HFF-Myc (cell line): ENCODE results near the gene NEK11.
"Not testable (repeated sequence)": the region's sequence is repeated elsewhere in the genome, so short reads cannot be mapped to it uniquely, and the experiment has no call there.

Experiments
- DNase-seq: peaks from one replicate; pipeline ENCODE4 v3.0.0-alpha.2; 2011; ENCODE audit warnings: low read depth; ENCODE audit errors: extremely low read depth
- H3K4me3 ChIP-seq: replicated peaks from 2 replicates; pipeline ENCODE4 v1.5.1; 2011; ENCODE audit warnings: low read depth, mild to moderate bottlenecking, control low read depth, low read length
- CTCF ChIP-seq: IDR thresholded peaks from 2 replicates; pipeline ENCODE4 v1.5.1; 2012; ENCODE audit warnings: mild to moderate bottlenecking, low read depth, low read length, control low read depth; ENCODE audit errors: missing control alignments

NEK11 gene

DNA sequence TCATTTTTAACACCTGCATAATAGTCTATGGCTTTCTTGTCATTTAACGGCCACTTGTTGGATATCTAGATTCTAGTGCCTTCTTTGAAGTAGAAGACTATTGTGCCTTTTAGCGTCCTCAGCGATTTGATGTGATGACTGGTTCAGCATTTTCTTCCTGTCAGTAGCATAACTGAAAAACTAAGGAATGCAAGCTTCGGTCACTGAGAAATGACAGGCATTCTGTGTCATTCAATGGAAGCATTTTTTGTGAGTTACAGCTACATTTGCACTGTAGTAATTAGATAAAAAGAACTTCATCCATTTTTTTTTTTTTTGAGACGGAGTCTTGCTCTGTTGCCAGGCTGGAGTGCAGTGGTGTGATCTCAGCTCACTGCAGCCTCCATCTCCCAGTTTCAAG is 10.3 kb downstream of the NEK11 start:
- no peak overlapping the region for H3K4me3 ChIP-seq
- no peak for TF ChIP-seq CTCF
- no peak for DNase-seq

DNA sequence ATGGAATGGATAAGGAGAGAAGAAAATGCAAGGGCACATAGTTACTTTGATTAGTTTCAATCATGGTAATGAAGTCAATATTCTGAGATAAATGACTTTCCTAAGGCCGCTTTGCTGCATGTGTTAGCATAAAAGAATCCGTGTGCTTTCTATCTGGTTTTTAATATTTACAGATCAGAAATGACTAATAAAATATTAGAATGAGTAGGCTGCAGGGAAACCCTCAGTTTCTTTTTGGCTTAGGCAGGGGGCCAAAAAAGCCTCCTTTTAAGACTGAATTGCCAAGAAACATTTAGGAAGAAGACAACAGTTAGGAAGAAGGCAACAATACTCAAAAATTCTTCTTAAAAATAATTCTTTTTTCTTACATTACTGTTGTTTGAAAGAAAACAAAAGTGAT is 11.6 kb downstream of the NEK11 start:
- no peak for DNase-seq
- TF ChIP-seq CTCF = no peak
- H3K4me3 ChIP-seq = no peak overlapping the region

DNA sequence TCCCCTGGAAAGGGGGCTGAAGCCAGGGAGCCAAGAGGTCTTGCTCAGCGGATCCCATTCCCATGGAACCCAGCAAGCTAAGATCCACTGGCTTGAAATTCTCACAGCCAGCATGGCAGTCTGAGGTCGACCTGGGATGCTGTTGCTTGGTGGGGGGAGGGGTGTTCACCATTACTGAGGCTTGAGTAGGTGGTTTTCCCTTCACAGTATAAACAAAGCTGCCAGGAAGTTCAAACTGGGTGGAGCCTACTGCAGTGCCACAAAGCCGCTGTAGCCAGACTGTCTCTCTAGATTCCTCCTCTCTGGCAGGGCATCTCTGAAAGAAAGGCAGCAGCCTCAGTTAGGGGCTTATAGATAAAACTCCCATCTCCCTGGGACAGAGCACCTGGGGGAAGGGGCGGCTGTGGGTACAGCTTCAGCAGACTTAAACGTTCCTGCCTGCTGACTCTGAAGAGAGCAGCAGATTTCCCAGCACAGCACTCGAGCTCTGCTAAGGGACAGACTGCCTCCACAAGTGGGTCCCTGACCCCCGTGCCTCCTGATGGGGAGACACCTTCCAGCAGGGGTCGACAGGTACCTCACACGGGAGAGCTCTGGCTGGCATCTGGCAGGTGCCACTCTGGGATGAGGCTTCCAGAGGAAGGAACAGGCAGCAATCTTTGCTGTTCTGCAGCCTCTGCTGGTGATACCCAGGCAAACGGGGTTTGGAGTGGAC is 15.8 kb downstream of the NEK11 start:
- H3K4me3 ChIP-seq, DNase-seq: not testable (repeated sequence)

DNA sequence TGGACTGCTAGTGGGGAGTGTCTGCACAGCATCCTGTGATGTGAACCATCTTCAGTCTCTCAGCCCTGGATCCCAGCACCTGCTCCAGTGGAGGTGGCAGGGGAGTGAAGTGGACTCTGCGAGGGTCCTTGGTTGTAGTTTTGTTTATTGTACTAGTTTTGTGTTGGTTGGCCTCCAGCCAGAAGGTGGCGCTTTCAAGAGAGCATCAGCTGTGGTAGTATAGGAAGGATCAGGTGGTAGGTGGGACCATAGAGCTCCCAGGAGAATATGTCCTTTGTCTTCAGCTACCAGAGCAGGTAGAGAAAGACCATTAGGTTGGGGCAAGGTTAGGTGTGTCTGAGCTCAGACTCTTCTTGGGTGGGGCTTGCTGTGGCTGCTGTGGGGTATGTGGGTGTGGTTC is 20.9 kb downstream of the NEK11 start:
- TF ChIP-seq CTCF = peak; percentile 15
- DNase-seq = no peak
- no peak overlapping the region for H3K4me3 ChIP-seq

- H3K4me3 ChIP-seq = no peak overlapping the region
- no peak for DNase-seq
- TF ChIP-seq CTCF = no peak
These were observed 21.4 kb downstream of the NEK11 start for GRCh38 chr3:131048030-131048429.

DNA sequence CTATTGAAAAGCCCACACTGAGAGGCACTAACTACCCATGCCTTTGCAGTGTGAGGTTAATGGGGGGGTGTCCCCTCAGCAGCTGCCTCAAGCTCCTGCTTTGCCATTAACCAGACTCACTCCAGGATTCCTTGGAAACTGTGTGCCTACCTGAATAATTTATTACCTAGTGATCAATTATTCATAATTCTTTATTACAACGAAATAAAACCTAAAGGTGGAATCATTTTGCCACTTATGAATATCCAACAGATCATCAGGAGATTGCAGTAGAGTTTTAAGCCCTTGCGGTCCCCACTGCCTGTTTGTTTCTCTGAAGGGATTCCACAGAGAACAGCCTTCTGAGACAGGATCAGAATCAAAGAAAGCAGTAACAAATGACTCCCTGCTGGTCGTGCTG is 23.3 kb downstream of the NEK11 start:
- DNase-seq = no peak
- H3K4me3 ChIP-seq = no peak overlapping the region
- TF ChIP-seq CTCF = no peak

DNA sequence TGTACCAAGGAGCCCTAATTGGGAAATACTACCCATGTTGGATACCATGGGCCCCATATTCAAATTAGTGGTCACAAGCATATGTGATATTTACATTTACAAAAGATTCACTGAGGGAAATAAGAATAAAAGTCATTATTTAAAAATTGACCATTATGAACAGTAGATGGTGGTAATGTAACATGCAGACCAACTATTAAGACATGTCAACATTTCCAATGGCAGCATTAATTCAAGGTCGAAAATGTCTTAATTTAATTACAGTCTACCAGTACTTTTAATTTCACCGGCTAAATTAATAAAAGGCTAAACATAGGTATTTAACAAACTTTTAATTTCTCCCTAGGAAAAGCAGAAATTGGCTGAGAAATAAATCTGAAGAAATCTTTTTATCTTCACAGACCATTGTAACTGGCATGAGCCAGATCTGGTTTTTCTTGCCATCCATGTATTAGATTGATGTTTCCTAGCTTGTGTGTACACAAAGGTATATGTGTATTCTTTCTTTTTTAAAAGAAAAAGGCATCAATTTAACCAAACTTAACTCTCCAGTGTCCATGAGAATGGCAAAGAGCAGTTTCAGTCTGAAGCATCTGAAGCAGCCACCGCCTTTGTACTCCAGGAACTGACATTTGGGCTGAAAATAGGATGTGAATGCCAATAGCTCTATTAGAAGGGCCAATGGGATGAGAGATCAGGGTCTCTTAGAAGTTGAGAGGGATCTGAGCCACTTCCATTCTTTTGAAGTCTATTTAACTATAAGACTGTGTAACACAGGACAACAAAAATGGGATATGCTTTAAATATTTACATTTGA is 26.6 kb downstream of the NEK11 start:
- no peak overlapping the region for H3K4me3 ChIP-seq
- DNase-seq = no peak
- TF ChIP-seq CTCF = no peak
